K562 (cell line): Measurements from ENCODE around the gene PRDM11. TPM values are rescaled to one million over a fixed set of nuclear protein-coding genes. Genes with fewer than 3 reads are reported as not detected.

ENCODE experiments used
- ATAC-seq: fragments of 200-7000 bp; cut with Tn5 transposase; 3 replicates; pipeline ENCODE4 v1.9.1; 2020; ENCODE audit warnings: moderate library complexity
- BruUV-seq: library from RNA; stranded (reverse); fragments of 400-500 nt; replicated peaks from 2 replicates; lab custom pipeline; 2021; lab: Mats Ljungman, UMichigan
- CTCF ChIA-PET: fragments of 300-600 bp; formaldehyde crosslinking; extraction: SDS; loops from one replicate; lab custom pipeline; 2021; ENCODE audit warnings: low intra/inter-chr PET ratio; lab: Yijun Ruan, JAX
- POLR2A ChIA-PET: fragments of 300-600, 350-650 bp; sonication (Branson Sonifier 250); formaldehyde crosslinking; extraction: SDS; loops from one replicate; lab custom pipeline; 2021; ENCODE audit warnings: antibody characterized with exemption, inconsistent platforms; lab: Yijun Ruan, JAX
- DNase-seq, 4 experiments: peaks; one replicate each; pipeline versions ENCODE4 v3.0.0 to v3.0.0-alpha.2; 2011 to 2018; ENCODE audit warnings: low spot score in 3 of 4, mixed read lengths in 3 of 4; ENCODE audit errors: extremely low read depth in 1 of 4
- FAIRE-seq: peaks from 2 replicates; lab custom pipeline; 2011; peaks lifted over from hg19 to GRCh38; lab: Jason Lieb, UNC
- H2AFZ ChIP-seq: 2 replicates; pipeline ENCODE4 v1.6.0; 2011; ENCODE audit warnings: low read depth, low read length, control low read depth, inconsistent platforms
- H3K27ac ChIP-seq: fragments of 200-600 bp; 3 replicates; pipeline ENCODE4 v1.8.0; 2011; ENCODE audit warnings: low read depth, mild to moderate bottlenecking, control low read depth, inconsistent platforms, low read length, moderate library complexity, mixed read lengths; ENCODE audit errors: extremely low read depth
- H3K27me3 ChIP-seq, 2 experiments: fragments of 300-600 bp in 1 of 2; 2 replicates in 1 of 2; 3 replicates in 1 of 2; pipeline versions ENCODE4 v1.6.0 to v1.8.0; 2011; ENCODE audit warnings: inconsistent platforms in 2 of 2, low read length in 2 of 2, mild to moderate bottlenecking in 1 of 2, mixed read lengths in 1 of 2, moderate library complexity in 1 of 2; ENCODE audit not compliant: control insufficient read depth in 2 of 2, insufficient read depth in 2 of 2
- H3K36me3 ChIP-seq: fragments of 300-600 bp; 3 replicates; pipeline ENCODE4 v1.8.0; 2011; ENCODE audit warnings: mild to moderate bottlenecking, low read length, inconsistent platforms; ENCODE audit not compliant: control insufficient read depth, insufficient read depth
- H3K4me1 ChIP-seq, 2 experiments: fragments of 200-600 bp in 1 of 2; replicated peaks in 1 of 2; 2 replicates in 1 of 2; 3 replicates in 1 of 2; pipeline versions ENCODE4 v1.5.1 to v1.8.0; 2011; ENCODE audit warnings: inconsistent platforms in 2 of 2, low read length in 2 of 2, mild to moderate bottlenecking in 1 of 2, mixed read lengths in 1 of 2, moderate library complexity in 1 of 2; ENCODE audit not compliant: control insufficient read depth in 2 of 2, insufficient read depth in 2 of 2
- H3K4me2 ChIP-seq: 2 replicates; pipeline ENCODE4 v1.6.1; 2011; ENCODE audit warnings: low read length, control low read depth, inconsistent platforms, mixed read lengths; ENCODE audit not compliant: insufficient read depth
- H3K4me3 ChIP-seq: fragments of 200-600 bp; sonication (generic), shearing (Covaris generic); 2 replicates; pipeline ENCODE4 v1.5.1; 2016; ENCODE audit warnings: control low read depth, inconsistent platforms
- H3K79me2 ChIP-seq: fragments of 200-600 bp; 3 replicates; pipeline ENCODE4 v1.8.0; 2011; ENCODE audit warnings: low read length, inconsistent platforms; ENCODE audit not compliant: control insufficient read depth, insufficient read depth
- H3K9ac ChIP-seq, 2 experiments: 2 replicates each; pipeline versions ENCODE4 v1.6.0 to v1.6.1; 2011; ENCODE audit warnings: low read depth in 2 of 2, low read length in 2 of 2, control low read depth in 1 of 2, inconsistent platforms in 1 of 2, mild to moderate bottlenecking in 1 of 2, mixed read lengths in 1 of 2; ENCODE audit not compliant: insufficient read depth in 1 of 2
- H3K9me1 ChIP-seq: one replicate; pipeline ENCODE4 v1.6.0; 2011; ENCODE audit warnings: inconsistent platforms, mild to moderate bottlenecking, low read length, moderate library complexity; ENCODE audit not compliant: control insufficient read depth, insufficient read depth
- H3K9me3 ChIP-seq: replicated peaks from 2 replicates; pipeline ENCODE4 v1.5.1; 2011; ENCODE audit warnings: low read depth, low read length, inconsistent platforms; ENCODE audit not compliant: control insufficient read depth, insufficient read depth
- H4K20me1 ChIP-seq: replicated peaks from 2 replicates; pipeline ENCODE4 v1.6.1; 2011; ENCODE audit warnings: low read length, inconsistent platforms, mixed read lengths; ENCODE audit not compliant: control insufficient read depth, insufficient read depth
- RAD21 ChIP-seq, 2 experiments: fragments of 250-450 bp in 1 of 2; fragments of 450-650 bp in 1 of 2; sonication (Bioruptor Pico) in 1 of 2; formaldehyde crosslinking in 1 of 2; IDR thresholded peaks in 1 of 2; conservative IDR thresholded peaks in 1 of 2; 2 replicates each; pipeline versions ENCODE4 v1.4.0 to v1.8.0; 2020 to 2022; ENCODE audit warnings: mild to moderate bottlenecking in 2 of 2, moderate library complexity in 1 of 2
- ZBTB40 ChIP-seq, 2 experiments: fragments of 450-650 bp in 1 of 2; sonication (generic) in 1 of 2; formaldehyde crosslinking in 1 of 2; IDR thresholded peaks; 2 replicates each; pipeline versions ENCODE4 v1.7.1 to v1.9.0; 2016 to 2022; ENCODE audit warnings: inconsistent platforms in 1 of 2, mild to moderate bottlenecking in 1 of 2, missing genetic modification reagents in 1 of 2
- WGBS: fragments of 100-300 bp; shearing (Covaris generic); methylation state at CpG from one replicate; pipeline ENCODE4 v1.1.6; 2016; ENCODE audit warnings: low coverage, mixed read lengths; ENCODE audit not compliant: insufficient coverage; ENCODE audit errors: missing lambda C conversion rate; 5-methylcytosine and 5-hydroxymethylcytosine counted together
- in situ Hi-C: fragments of 300-500 bp; cut with MboI; formaldehyde crosslinking; loops from 4 replicates; pipeline ENCODE4 v1.15.0; 2018; ENCODE audit warnings: inconsistent platforms, mixed read lengths
- intact Hi-C: fragments of 100-400 bp; cut with micrococcal nuclease; formaldehyde crosslinking; loops from 2 replicates; pipeline ENCODE4 v1.14.2; 2022
- polyA plus RNA-seq, 8 experiments: library from polyadenylated mRNA; depleted of rRNA in 4 of 8; stranded (reverse) in 5 of 8; unstranded in 3 of 8; fragments of >200 nt; fragmentation: Nextera tagmentation in 2 of 8; fragmentation: Illumina TruSeq in 1 of 8; extraction: Ambion mirVana in 2 of 8; extraction: Trizol in 1 of 8; gene quantifications; 2 replicates each; pipeline versions ENCODE4 v1.2.1 to v1.2.3, GENCODE V29; 2011 to 2014; ENCODE audit warnings: inconsistent platforms in 1 of 8, missing spikeins in 1 of 8
- total RNA-seq, 7 experiments: library from RNA; depleted of rRNA in 6 of 7; stranded (reverse); fragments of >200 nt in 6 of 7; fragmentation: Illumina TruSeq in 2 of 7; extraction: Trizol in 2 of 7; gene quantifications; 2 replicates each; pipeline versions ENCODE4 v1.2.1 to v1.2.3, GENCODE V29; 2011 to 2021; ENCODE audit warnings: low replicate concordance in 1 of 7
- TF ChIP-seq, protein P1 (sequence below): fragments of 250-450 bp; sonication (Bioruptor Pico); IDR thresholded peaks from 2 replicates; pipeline ENCODE4 v1.4.0; 2020

PRDM11 gene
- total and polyA plus RNA-seq, 9 of the 15 experiments (the other 6 are each of a cell fraction or from before 2014, with no cell fraction given), result 0.01 to 1.1 (median 0.29) TPM

DNA sequence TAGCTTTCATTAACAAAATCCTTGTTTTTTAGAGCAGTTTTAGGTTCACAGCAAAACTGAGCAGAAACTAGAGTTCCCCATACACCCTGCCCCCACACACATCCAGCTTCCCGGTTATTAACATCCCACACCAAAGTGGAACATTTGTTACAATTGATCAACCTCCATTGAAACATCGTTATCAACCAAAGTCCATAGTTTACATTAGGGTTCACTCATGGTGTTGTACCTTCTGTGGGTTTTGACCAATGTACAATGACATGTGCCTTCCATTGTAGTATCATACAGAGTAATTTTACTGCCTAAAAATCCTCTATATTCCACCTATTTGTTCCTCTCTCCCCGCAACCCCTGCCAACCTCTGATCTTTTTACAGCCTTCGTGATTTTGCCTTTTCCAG is 28.5 kb downstream of the PRDM11 start:
- peaks cover 2 to 12% of the 10 kb centered on the region in 2 experiments; a peak in 3 of 5 replicates for H3K27me3 ChIP-seq
- TF ChIP-seq RAD21 (CRISPR knock-in tag; conservative IDR thresholded peaks at IDR 0.05 in 1 of 2, IDR thresholded peaks at IDR 0.05 in 1 of 2), result no peak
- TF ChIP-seq, protein P1, sequence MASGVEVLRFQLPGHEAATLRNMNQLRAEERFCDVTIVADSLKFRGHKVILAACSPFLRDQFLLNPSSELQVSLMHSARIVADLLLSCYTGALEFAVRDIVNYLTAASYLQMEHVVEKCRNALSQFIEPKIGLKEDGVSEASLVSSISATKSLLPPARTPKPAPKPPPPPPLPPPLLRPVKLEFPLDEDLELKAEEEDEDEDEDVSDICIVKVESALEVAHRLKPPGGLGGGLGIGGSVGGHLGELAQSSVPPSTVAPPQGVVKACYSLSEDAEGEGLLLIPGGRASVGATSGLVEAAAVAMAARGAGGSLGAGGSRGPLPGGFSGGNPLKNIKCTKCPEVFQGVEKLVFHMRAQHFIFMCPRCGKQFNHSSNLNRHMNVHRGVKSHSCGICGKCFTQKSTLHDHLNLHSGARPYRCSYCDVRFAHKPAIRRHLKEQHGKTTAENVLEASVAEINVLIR (CRISPR knock-in tag), result no peak
- TF ChIP-seq, all 486 proteins: peak for 0
- Histone ChIP-seq H3K79me2 (no peaks in the 10 kb centered on the region), H2AFZ (no peak overlapping the region), H3K4me3 (no peak overlapping the region), H3K4me1 (peaks cover 2 to 4% of the 10 kb centered on the region in 2 experiments; a peak in 1 of 5 replicates), H3K9ac (no peak overlapping the region), H3K27ac (no peak overlapping the region), H3K9me1 (peaks cover under 1% of the 10 kb centered on the region), H3K9me3 (no peaks in the 10 kb centered on the region), H3K36me3 (no peaks in the 10 kb centered on the region), H4K20me1 (no peaks in the 10 kb centered on the region), H3K4me2 (no peak overlapping the region)
- in situ Hi-C loops, result no loop called here
- intact Hi-C loops, result no loop called here
- 9% methylated on average over 4 of the region's 4 CpGs for WGBS
- CTCF ChIA-PET, result no interaction called here
- no TSS peak for BruUV-seq
- POLR2A ChIA-PET, result no interaction called here
- DNase-seq (no peak), ATAC-seq (no peak), FAIRE-seq (no peak)

- in situ Hi-C loops, result no loop called here
- 0% methylated on average over 1 of the region's 1 CpG for WGBS
- peaks cover 3 to 24% of the 10 kb centered on the region in 2 experiments; a peak in 3 of 5 replicates for H3K27me3 ChIP-seq
- CTCF ChIA-PET, result no interaction called here
- H3K79me2 ChIP-seq, result no peaks in the 10 kb centered on the region
- intact Hi-C loops, result no loop called here
- POLR2A ChIA-PET, result interaction anchor here (0.5 to 0.9 kb wide), 2 partner anchors 10 to 33 kb away, joined by 3 to 4 read pairs; no protein-coding TSS in a partner anchor
- no peaks in the 10 kb centered on the region for H3K36me3 ChIP-seq
- ATAC-seq (no peak), FAIRE-seq (no peak), DNase-seq (no peak)
- no peak overlapping the region for H3K9ac ChIP-seq
- H4K20me1 ChIP-seq, result no peaks in the 10 kb centered on the region
- peaks cover 4% of the 10 kb centered on the region for H3K9me1 ChIP-seq
- BruUV-seq, result no TSS peak
- H3K4me2 ChIP-seq, result no peak overlapping the region
- no peak overlapping the region for H2AFZ ChIP-seq
- H3K4me1 ChIP-seq, result peaks cover 7 to 20% of the 10 kb centered on the region in 2 experiments; a peak in 4 of 5 replicates
- H3K9me3 ChIP-seq, result no peaks in the 10 kb centered on the region
- H3K27ac ChIP-seq, result no peak overlapping the region
- no peak overlapping the region for H3K4me3 ChIP-seq
- TF ChIP-seq ZBTB40 (IDR thresholded peaks at IDR 0.05) (no peak), ZBTB40 (CRISPR knock-in tag; IDR thresholded peaks at IDR 0.05) (no peak)
These were observed 30.6 kb downstream of the PRDM11 start for GRCh38 chr11:45176996-45177395.
